Nephron (organoid): Measurements from ENCODE around the gene WNK2.

Experiments used
- H3K27ac Mint-ChIP-seq, 3 experiments: 2 replicates each; pipeline ENCODE4 v1.8.0; 2020; ENCODE audit warnings: mixed read lengths in 3 of 3, mild to moderate bottlenecking in 2 of 3, moderate library complexity in 1 of 3
- H3K27me3 Mint-ChIP-seq: 2 replicates; pipeline ENCODE4 v1.8.0; 2021; ENCODE audit warnings: low read depth, mild to moderate bottlenecking, moderate library complexity, mixed read lengths
- H3K36me3 Mint-ChIP-seq: 2 replicates; pipeline ENCODE4 v1.8.0; 2020; ENCODE audit warnings: low read depth, mixed read lengths
- H3K4me1 Mint-ChIP-seq: 2 replicates; pipeline ENCODE4 v1.8.0; 2020; ENCODE audit warnings: mixed read lengths
- H3K4me3 Mint-ChIP-seq, 3 experiments: 2 replicates each; pipeline ENCODE4 v1.8.0; 2020; ENCODE audit warnings: mild to moderate bottlenecking in 3 of 3, mixed read lengths in 3 of 3, moderate library complexity in 2 of 3
- H3K9me3 Mint-ChIP-seq: 2 replicates; pipeline ENCODE4 v1.8.0; 2020; ENCODE audit warnings: mixed read lengths
- TF ChIP-seq, protein P1 (sequence below), 3 experiments: fragments of 200-600 bp; sonication (generic); IDR thresholded peaks; one replicate each; pipeline ENCODE4 v1.5.0; 2021; ENCODE audit warnings: antibody characterized with exemption in 3 of 3; ENCODE audit not compliant: unreplicated experiment in 3 of 3

WNK2 gene

DNA sequence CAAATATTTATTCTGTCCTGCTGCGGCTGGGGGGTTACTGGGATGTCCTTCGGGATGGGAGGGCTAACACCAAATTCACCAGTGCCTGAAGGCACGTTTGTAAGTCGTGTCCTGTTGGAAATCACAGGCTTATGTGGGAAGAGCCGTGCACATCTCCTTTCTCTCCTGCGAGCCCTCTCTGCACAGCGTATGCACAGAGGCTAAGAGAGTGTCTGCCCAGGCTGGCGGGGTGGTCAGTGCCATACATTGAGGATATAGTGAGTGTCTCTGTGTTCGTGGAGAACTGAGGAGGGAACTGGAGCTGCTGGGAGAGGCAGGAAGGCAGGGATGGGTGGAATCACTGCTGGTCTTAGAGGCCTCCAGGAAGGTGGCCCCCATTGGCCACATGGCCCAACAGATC, 110.1 kb downstream of the WNK2 start:
- TF ChIP-seq, protein P1, sequence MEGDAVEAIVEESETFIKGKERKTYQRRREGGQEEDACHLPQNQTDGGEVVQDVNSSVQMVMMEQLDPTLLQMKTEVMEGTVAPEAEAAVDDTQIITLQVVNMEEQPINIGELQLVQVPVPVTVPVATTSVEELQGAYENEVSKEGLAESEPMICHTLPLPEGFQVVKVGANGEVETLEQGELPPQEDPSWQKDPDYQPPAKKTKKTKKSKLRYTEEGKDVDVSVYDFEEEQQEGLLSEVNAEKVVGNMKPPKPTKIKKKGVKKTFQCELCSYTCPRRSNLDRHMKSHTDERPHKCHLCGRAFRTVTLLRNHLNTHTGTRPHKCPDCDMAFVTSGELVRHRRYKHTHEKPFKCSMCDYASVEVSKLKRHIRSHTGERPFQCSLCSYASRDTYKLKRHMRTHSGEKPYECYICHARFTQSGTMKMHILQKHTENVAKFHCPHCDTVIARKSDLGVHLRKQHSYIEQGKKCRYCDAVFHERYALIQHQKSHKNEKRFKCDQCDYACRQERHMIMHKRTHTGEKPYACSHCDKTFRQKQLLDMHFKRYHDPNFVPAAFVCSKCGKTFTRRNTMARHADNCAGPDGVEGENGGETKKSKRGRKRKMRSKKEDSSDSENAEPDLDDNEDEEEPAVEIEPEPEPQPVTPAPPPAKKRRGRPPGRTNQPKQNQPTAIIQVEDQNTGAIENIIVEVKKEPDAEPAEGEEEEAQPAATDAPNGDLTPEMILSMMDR (IDR thresholded peaks at IDR 0.05; ENCODE audit: unreplicated experiment in 3 of 3) = no peak
- H3K36me3 Mint-ChIP-seq = no peaks in the 10 kb centered on the region
- no peaks in the 10 kb centered on the region for H3K9me3 Mint-ChIP-seq
- H3K4me1 Mint-ChIP-seq = peaks cover 7% of the 10 kb centered on the region
- no peak overlapping the region for H3K27ac Mint-ChIP-seq
- peaks cover 4% of the 10 kb centered on the region for H3K27me3 Mint-ChIP-seq
- no peak overlapping the region for H3K4me3 Mint-ChIP-seq

- peaks cover 5% of the 10 kb centered on the region for H3K27me3 Mint-ChIP-seq
- TF ChIP-seq, protein P1 (IDR thresholded peaks at IDR 0.05; ENCODE audit: unreplicated experiment in 3 of 3) = no peak
- H3K27ac Mint-ChIP-seq = no peak overlapping the region
- H3K4me3 Mint-ChIP-seq = no peak overlapping the region
- H3K9me3 Mint-ChIP-seq = no peaks in the 10 kb centered on the region
- peaks cover 6% of the 10 kb centered on the region for H3K4me1 Mint-ChIP-seq
- no peaks in the 10 kb centered on the region for H3K36me3 Mint-ChIP-seq
These were observed 111.1 kb downstream of the WNK2 start for GRCh38 chr9:93295031-93295430.

- TF ChIP-seq, protein P1 (IDR thresholded peaks at IDR 0.05; ENCODE audit: unreplicated experiment in 3 of 3) = no peak
- Mint-ChIP-seq H3K9me3 (no peaks in the 10 kb centered on the region), H3K4me3 (no peak overlapping the region), H3K27ac (no peak overlapping the region), H3K27me3 (peaks cover 3% of the 10 kb centered on the region), H3K4me1 (peaks cover 4% of the 10 kb centered on the region), H3K36me3 (no peaks in the 10 kb centered on the region)
These were observed 111.6 kb downstream of the WNK2 start for GRCh38 chr9:93295456-93296076.

DNA sequence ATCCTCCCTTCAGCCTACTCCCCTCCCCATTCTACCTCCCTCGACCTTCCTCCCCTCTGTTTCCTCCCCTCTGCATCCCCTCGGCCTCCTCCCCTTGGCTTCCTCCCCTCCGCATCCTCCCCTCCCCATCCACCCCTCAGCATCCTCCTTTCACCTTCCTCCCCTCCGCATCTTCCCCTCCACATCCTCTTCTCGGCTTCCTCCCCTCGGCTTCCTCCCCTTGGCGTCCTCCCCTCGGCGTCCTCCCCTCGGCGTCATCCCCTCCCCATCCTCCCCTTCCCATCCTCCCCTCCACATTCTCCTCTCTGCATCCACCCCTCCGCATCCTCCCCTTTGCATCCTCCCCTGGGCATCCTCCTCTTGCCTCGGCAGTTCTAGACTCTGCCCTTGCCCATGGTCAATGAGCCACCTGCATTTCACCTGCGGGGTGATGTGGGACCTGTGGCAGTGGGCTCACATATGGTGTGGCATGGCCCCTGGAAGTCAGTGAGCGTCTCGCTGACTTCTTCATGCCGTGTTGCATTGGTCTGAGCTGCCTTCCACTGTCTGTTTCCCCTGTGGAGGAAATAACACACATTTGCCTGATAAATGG, 113.0 kb downstream of the WNK2 start:
- H3K36me3 Mint-ChIP-seq = no peaks in the 10 kb centered on the region
- peaks cover 8% of the 10 kb centered on the region for H3K4me1 Mint-ChIP-seq
- TF ChIP-seq, protein P1 (IDR thresholded peaks at IDR 0.05; ENCODE audit: unreplicated experiment in 3 of 3) = no peak

DNA sequence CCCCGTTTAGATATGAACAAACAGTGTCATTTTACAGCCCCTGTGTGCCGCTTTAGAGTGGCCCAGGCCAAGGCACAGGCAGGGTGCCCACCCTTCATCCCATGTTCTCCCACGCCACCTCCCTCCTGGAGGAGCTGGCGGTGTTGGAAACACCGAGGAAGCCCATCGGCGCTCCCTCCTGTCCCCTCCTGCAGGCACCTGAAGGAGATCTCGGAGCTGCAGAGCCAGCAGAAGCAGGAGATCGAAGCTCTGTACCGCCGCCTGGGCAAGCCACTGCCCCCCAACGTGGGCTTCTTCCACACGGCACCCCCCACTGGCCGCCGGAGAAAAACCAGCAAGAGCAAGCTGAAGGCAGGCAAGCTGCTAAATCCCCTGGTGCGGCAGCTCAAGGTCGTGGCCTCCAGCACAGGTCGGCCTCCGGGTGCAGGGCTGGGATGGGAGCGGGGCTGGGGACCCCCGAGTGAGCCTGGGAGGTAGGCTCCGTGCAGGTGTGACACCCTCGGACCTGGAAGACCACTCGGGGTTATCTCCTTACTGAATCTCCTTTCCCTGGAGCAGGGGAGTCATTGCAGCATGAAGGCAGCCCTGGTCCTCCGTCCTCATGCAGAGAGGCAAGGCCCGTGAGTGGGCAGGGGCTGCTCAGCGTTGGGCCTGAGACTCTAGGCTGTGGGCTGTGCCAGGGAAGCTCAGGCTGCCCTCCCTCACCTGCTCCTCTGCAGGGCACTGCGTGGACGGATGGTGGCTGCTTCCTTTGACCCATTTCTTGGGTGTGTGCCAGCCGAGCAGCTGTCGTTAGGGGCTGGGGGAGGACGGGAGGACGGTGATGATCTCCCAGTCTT, 113.9 kb downstream of the WNK2 start:
- no peak overlapping the region for H3K4me3 Mint-ChIP-seq
- H3K4me1 Mint-ChIP-seq = peaks cover 8% of the 10 kb centered on the region
- peaks cover 3% of the 10 kb centered on the region for H3K27me3 Mint-ChIP-seq
- H3K36me3 Mint-ChIP-seq = no peaks in the 10 kb centered on the region
- no peak overlapping the region for H3K27ac Mint-ChIP-seq
- no peaks in the 10 kb centered on the region for H3K9me3 Mint-ChIP-seq
- TF ChIP-seq, protein P1 (IDR thresholded peaks at IDR 0.05; ENCODE audit: unreplicated experiment in 3 of 3) = no peak

More for the DNA sequence above, 113.0 kb downstream of the WNK2 start:
- H3K9me3 Mint-ChIP-seq = no peaks in the 10 kb centered on the region
- H3K4me3 Mint-ChIP-seq = no peak overlapping the region
- H3K27me3 Mint-ChIP-seq = peaks cover 3% of the 10 kb centered on the region
- no peak overlapping the region for H3K27ac Mint-ChIP-seq
